Caco-2 (cell line): ENCODE measurements around the gene PPA2. TPM values are rescaled to one million over a fixed set of nuclear protein-coding genes. Genes with fewer than 3 reads are reported as not detected.

Experiments
- BruUV-seq: library from RNA; stranded (reverse); fragments of 400-500 nt; replicated peaks from 2 replicates; lab custom pipeline; 2021; lab: Mats Ljungman, UMichigan
- CTCF ChIA-PET: fragments of 300-600 bp; sonication (Branson Sonifier 250); formaldehyde crosslinking; loops from one replicate; lab custom pipeline; 2022; ENCODE audit warnings: antibody characterized with exemption; lab: Charles Lee
- POLR2A ChIA-PET: fragments of 300-600 bp; sonication (Branson Sonifier 250); formaldehyde crosslinking; loops from one replicate; lab custom pipeline; 2022; ENCODE audit warnings: antibody characterized with exemption; lab: Charles Lee
- DNase-seq, 2 experiments: peaks; one replicate each; pipeline versions ENCODE4 v3.0.0 to v3.0.0-alpha.2; 2020 to 2022
- H3K27me3 ChIP-seq: replicated peaks from 2 replicates; pipeline ENCODE4 v1.6.0; 2011; ENCODE audit warnings: low read length; ENCODE audit not compliant: control insufficient read depth, insufficient read depth
- H3K36me3 ChIP-seq: 2 replicates; pipeline ENCODE4 v1.5.1; 2011; ENCODE audit warnings: low read length; ENCODE audit not compliant: control insufficient read depth, insufficient read depth
- H3K4me1 ChIP-seq: fragments of 250-450 bp; sonication (Bioruptor Pico); 2 replicates; pipeline ENCODE4 v1.5.1; 2020; ENCODE audit warnings: mild to moderate bottlenecking
- H3K4me3 ChIP-seq: 2 replicates; pipeline ENCODE4 v1.5.1; 2011; ENCODE audit warnings: low read depth, mild to moderate bottlenecking, control low read depth, low read length
- H3K9me3 ChIP-seq: fragments of 250-450 bp; sonication (Bioruptor Pico); 2 replicates; pipeline ENCODE4 v1.5.1; 2020; ENCODE audit warnings: mild to moderate bottlenecking, moderate library complexity
- H3K27ac Mint-ChIP-seq: one replicate; pipeline ENCODE4 v1.8.0; 2022; ENCODE audit warnings: mixed read lengths; ENCODE audit not compliant: unreplicated experiment
- H3K27me3 Mint-ChIP-seq: one replicate; pipeline ENCODE4 v1.8.0; 2022; ENCODE audit warnings: mixed read lengths; ENCODE audit not compliant: insufficient read depth, unreplicated experiment
- H3K36me3 Mint-ChIP-seq: one replicate; pipeline ENCODE4 v1.8.0; 2022; ENCODE audit warnings: mild to moderate bottlenecking, mixed read lengths; ENCODE audit not compliant: insufficient read depth, unreplicated experiment
- H3K4me1 Mint-ChIP-seq: one replicate; pipeline ENCODE4 v1.8.0; 2022; ENCODE audit warnings: low read depth, mixed read lengths; ENCODE audit not compliant: unreplicated experiment
- H3K4me3 Mint-ChIP-seq: one replicate; pipeline ENCODE4 v1.8.0; 2022; ENCODE audit warnings: mild to moderate bottlenecking, moderate library complexity, mixed read lengths; ENCODE audit not compliant: unreplicated experiment
- H3K9me3 Mint-ChIP-seq: one replicate; pipeline ENCODE4 v1.8.0; 2022; ENCODE audit warnings: mixed read lengths; ENCODE audit not compliant: unreplicated experiment
- intact Hi-C: fragments of 100-400 bp; cut with micrococcal nuclease; formaldehyde crosslinking; loops from one replicate; pipeline ENCODE4 v1.10.0; 2022; ENCODE audit not compliant: unreplicated experiment
- total RNA-seq: library from RNA; stranded (reverse); gene quantifications from 2 replicates; pipeline ENCODE4 v1.2.3, GENCODE V29; 2022
- TF ChIP-seq, protein P1 (sequence below), 2 experiments: fragments of 200-600 bp in 1 of 2; IDR thresholded peaks; 1 replicate in 1 of 2; 2 replicates in 1 of 2; pipeline versions ENCODE4 v1.5.1 to v1.8.0; 2011 to 2022; ENCODE audit warnings: antibody characterized with exemption in 1 of 2, control low read depth in 1 of 2, inconsistent platforms in 1 of 2, low read depth in 1 of 2, low read length in 1 of 2, mild to moderate bottlenecking in 1 of 2, moderate library complexity in 1 of 2; ENCODE audit not compliant: insufficient read depth in 1 of 2, severe bottlenecking in 1 of 2, unreplicated experiment in 1 of 2

Gene PPA2
- total RNA-seq, 1 experiment from 2014 or later, result 85.4 TPM

DNA sequence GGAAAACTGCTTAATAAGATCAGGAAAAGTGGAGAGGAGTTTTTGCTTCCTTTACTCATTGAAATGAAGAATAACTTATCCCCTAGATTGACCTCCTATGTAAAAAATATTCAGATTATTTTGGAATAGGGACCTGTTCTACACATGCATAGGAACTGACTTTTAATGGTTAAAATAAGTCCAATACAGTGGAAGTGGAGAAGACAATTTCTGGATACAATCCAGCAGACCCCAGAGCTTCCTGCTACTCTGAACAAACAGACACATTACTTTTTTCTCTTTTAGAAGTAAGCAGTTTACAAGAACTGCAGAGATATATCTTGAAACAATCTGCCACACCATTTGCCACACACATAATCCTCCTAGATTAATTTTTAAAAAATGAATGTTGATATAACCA, 129.7 kb downstream of the PPA2 start:
- Mint-ChIP-seq H3K4me3 (no peak overlapping the region), H3K4me1 (no peaks in the 10 kb centered on the region), H3K27me3 (no peaks in the 10 kb centered on the region), H3K9me3 (no peaks in the 10 kb centered on the region), H3K36me3 (no peaks in the 10 kb centered on the region), H3K27ac (no peak overlapping the region)
- intact Hi-C loops, result no loop called here
- Histone ChIP-seq H3K36me3 (no peaks in the 10 kb centered on the region), H3K4me1 (no peaks in the 10 kb centered on the region), H3K27me3 (no peaks in the 10 kb centered on the region), H3K4me3 (no peak overlapping the region), H3K9me3 (no peaks in the 10 kb centered on the region)
- no peak for DNase-seq
- ChIA-PET CTCF (no interaction called here), POLR2A (no interaction called here)
- BruUV-seq, result no TSS peak
- TF ChIP-seq, protein P1, sequence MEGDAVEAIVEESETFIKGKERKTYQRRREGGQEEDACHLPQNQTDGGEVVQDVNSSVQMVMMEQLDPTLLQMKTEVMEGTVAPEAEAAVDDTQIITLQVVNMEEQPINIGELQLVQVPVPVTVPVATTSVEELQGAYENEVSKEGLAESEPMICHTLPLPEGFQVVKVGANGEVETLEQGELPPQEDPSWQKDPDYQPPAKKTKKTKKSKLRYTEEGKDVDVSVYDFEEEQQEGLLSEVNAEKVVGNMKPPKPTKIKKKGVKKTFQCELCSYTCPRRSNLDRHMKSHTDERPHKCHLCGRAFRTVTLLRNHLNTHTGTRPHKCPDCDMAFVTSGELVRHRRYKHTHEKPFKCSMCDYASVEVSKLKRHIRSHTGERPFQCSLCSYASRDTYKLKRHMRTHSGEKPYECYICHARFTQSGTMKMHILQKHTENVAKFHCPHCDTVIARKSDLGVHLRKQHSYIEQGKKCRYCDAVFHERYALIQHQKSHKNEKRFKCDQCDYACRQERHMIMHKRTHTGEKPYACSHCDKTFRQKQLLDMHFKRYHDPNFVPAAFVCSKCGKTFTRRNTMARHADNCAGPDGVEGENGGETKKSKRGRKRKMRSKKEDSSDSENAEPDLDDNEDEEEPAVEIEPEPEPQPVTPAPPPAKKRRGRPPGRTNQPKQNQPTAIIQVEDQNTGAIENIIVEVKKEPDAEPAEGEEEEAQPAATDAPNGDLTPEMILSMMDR (IDR thresholded peaks at IDR 0.05; ENCODE audit: insufficient read depth in 1 of 2, low read depth in 1 of 2, low read length in 1 of 2, severe bottlenecking in 1 of 2, unreplicated experiment in 1 of 2), result no peak

DNA sequence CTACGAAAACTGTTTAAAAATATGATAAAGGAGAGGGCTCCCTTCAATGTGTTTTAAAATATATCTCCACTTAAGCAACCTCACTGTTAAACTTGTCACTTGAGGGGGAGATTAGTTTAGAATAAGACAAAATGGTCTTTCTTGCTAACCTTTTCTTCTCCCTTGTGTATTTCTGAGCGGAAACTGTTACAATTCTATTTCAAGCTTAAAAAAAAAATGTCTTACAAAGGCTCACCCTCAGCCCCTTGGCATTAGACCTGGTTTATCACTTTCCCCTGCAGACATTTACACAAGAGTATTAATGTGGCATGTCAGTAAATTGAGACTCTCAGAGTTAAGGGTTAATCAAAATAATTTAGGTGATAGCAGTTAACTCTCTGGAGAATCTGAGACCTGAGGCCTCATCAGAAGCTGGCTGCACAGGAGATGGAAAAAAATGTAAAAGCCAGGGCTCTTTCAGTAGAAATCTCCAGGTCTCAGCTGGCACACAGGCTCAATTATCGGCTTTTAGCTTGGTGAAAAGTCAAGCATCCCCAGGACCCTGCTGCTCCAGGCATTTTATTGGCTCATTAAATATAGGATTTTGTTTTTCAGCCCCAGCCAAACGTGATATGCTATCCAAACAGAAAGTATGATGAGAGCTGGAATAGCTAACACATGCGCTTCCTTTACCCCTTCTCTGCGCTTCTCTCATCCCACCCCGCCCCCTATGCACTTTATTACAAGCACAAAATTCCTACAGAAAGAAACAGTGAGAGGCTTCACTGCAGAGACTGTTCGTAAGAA, 130.5 kb downstream of the PPA2 start:
- Histone ChIP-seq H3K9me3 (no peaks in the 10 kb centered on the region), H3K27me3 (no peaks in the 10 kb centered on the region), H3K36me3 (no peaks in the 10 kb centered on the region), H3K4me1 (no peaks in the 10 kb centered on the region), H3K4me3 (no peak overlapping the region)
- TF ChIP-seq, protein P1 (IDR thresholded peaks at IDR 0.05; ENCODE audit: insufficient read depth in 1 of 2, low read depth in 1 of 2, low read length in 1 of 2, severe bottlenecking in 1 of 2, unreplicated experiment in 1 of 2), result no peak
- Mint-ChIP-seq H3K27ac (no peak overlapping the region), H3K4me1 (no peaks in the 10 kb centered on the region), H3K9me3 (no peaks in the 10 kb centered on the region), H3K4me3 (no peak overlapping the region), H3K27me3 (no peaks in the 10 kb centered on the region), H3K36me3 (no peaks in the 10 kb centered on the region)
- CTCF ChIA-PET, result no interaction called here
- intact Hi-C loops, result no loop called here
- no TSS peak for BruUV-seq
- POLR2A ChIA-PET, result no interaction called here
- DNase-seq, result no peak

DNA sequence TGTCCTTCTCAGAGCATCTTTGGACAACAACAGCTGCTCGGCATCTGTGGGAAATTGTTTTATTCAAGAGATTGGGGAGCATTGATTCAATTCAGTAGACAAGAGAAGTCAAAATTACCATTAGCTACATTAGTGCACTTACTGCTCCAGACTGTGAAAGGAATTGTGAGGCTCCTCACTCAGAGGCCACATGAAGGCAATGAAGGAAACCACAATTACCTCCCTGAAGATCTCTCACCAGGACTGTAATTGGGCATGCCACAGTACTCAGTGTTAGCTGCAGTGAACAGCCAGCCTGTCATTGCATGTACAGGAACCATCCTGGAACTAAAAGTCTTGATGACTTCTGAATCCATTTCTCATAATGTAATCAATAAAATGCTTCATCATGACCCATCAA, 144.8 kb downstream of the PPA2 start:
- Histone ChIP-seq H3K36me3 (no peaks in the 10 kb centered on the region), H3K9me3 (no peaks in the 10 kb centered on the region), H3K4me3 (no peak overlapping the region), H3K4me1 (no peaks in the 10 kb centered on the region), H3K27me3 (no peaks in the 10 kb centered on the region)
- Mint-ChIP-seq H3K4me3 (no peak overlapping the region), H3K4me1 (no peaks in the 10 kb centered on the region), H3K9me3 (no peaks in the 10 kb centered on the region), H3K36me3 (no peaks in the 10 kb centered on the region), H3K27ac (no peak overlapping the region), H3K27me3 (peaks cover 2% of the 10 kb centered on the region)
- TF ChIP-seq, protein P1 (IDR thresholded peaks at IDR 0.05; ENCODE audit: insufficient read depth in 1 of 2, low read depth in 1 of 2, low read length in 1 of 2, severe bottlenecking in 1 of 2, unreplicated experiment in 1 of 2), result no peak
- intact Hi-C loops, result no loop called here
- CTCF ChIA-PET, result no interaction called here
- BruUV-seq, result no TSS peak
- DNase-seq, result no peak
- POLR2A ChIA-PET, result no interaction called here
